Embryonic facial prominence (tissue), 1 donor: ENCODE results near the gene TSNAX.

ENCODE experiments used
- DNase-seq: peaks from one replicate; pipeline ENCODE4 v3.0.0-alpha.2; 2016; ENCODE audit errors: extremely low spot score

The TSNAX gene

GRCh38 chr1:231518485-231519034, 9.9 kb upstream of the TSNAX start:
- DNase-seq = no peak

DNA sequence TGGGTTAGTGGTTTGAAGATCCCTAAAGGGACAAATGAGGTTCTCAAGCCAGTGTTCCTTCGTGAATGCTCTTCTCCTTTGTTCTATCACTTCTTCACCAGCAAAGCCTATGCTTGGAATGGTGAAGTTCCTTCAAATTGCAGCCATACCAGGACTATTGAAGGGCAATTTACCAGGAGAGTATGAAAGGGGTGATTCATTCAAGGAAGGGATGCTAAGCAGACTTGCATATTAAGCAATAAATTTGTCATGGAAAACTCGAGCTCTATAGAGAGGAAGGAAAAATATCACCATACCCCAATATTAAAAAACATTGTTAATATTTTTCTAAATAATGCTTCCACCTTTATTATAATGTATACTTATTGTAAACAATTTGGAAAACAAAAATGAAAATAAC, 9.3 kb upstream of the TSNAX start:
- no peak for DNase-seq

- DNase-seq = no peak
These were observed 6.4 kb upstream of the TSNAX start for GRCh38 chr1:231522038-231522437.

DNA sequence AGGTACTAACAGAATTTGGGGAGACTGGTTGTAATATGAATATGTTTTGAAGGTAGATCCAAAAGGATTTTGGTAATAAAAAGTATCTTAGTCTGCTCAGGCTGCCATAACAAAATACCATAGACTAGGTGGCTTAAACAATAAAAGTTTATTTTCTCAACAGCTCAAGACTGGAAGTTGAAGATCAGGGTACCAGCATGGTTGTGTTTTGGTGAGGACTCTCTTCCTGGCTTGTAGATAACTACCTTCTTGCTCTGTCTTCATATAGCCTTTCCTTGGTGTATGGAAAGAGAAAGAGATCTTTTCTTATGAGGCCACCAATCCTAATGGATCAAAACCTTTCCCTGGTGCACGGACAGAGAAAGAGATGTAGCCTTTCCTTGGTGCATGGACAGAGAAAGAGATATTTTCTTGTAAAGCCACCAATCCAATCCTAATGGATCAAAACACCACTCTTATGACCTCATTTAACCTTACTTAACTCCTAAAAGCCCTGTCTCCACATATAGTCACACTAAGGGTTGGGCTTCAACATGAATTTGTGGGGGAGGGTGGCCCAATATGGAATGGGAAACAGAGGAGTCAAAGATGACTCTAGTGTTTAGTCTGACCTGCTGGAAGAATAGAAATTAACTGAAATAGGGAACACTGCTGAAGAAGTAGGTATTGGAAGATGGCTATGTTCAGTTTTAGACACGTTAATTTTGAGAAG, 5.4 kb upstream of the TSNAX start:
- DNase-seq = no peak

GRCh38 chr1:231523816-231524215, 4.7 kb upstream of the TSNAX start:
- DNase-seq = no peak

- DNase-seq = no peak
These were observed 1.9 kb upstream of the TSNAX start for GRCh38 chr1:231526536-231526935.

GRCh38 chr1:231527586-231528171, 790 bp upstream of the TSNAX start:
- DNase-seq = no peak

DNA sequence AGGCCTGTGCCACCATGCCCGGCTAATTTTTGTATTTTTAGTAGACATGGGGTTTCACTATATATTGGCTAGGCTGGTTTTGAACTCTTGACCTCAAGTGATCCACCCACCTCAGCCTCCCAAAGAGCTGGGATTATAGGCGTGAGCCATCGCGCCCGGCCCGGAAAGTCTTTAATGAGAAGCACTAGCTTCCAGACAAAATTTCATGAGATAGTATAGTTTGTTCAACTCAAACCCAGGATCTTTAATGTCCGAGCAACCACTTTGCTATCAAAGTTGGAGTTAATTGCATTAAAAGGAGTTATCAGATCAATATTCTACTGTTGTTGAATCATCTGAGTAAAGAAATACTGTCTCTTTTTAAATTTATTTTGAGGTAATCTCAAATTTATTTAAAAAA, 4.8 kb downstream of the TSNAX start:
- DNase-seq = no peak

DNA sequence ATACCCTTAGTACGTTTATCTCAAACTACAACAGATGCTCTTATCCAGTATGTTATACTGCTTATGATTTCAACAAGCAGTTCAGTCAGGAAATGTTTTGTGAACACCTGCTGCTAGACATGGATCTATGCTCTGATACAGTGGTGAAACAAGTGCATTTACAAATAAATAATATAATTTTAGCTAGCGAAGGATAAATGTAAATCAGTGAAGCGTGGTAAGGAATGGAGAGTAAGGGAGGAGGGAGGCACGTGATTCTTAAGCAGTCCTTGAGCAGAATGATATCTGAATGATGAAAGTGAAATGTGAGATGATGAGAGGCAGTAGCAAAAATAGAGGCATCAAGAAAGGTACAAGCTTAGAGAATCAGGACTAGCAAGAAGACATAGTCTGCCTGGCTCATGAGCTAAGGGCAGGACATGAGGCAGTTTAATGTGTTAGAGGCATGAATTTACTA, 6.3 kb downstream of the TSNAX start:
- DNase-seq = no peak

GRCh38 chr1:231536099-231536498, 7.6 kb downstream of the TSNAX start:
- DNase-seq = no peak

- no peak for DNase-seq
These were observed 12.4 kb downstream of the TSNAX start for GRCh38 chr1:231540847-231541246.

GRCh38 chr1:231541842-231542241, 13.4 kb downstream of the TSNAX start:
- no peak for DNase-seq

- DNase-seq = no peak
These were observed 16.6 kb downstream of the TSNAX start for GRCh38 chr1:231544943-231545592.

GRCh38 chr1:231546693-231547092, 18.2 kb downstream of the TSNAX start:
- DNase-seq = no peak

GRCh38 chr1:231549733-231550447, 21.4 kb downstream of the TSNAX start:
- DNase-seq = no peak

- DNase-seq = no peak
These were observed 21.9 kb downstream of the TSNAX start for GRCh38 chr1:231550448-231550781.

- DNase-seq = no peak
These were observed 24.9 kb downstream of the TSNAX start for GRCh38 chr1:231553320-231553719.

- no peak for DNase-seq
These were observed 26.5 kb downstream of the TSNAX start for GRCh38 chr1:231554969-231555368.

DNA sequence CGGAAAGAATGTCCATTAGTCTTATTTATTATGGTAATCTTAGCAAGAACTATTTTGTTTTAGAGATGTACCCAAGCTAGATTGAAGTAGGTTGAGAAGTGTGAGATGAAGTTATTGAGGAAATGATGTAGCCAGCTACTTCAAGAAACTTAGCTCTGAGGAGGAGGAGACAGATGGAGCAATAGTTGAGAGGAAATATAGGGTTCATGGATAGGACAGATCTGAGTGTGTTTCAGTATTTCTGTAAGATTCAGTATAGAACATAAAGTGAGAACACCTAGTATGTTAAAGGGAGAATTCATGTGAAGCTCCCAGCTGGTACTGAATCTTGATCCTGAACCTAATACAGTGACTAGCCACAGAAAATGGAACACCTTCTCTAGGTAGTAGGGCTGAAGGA, 28.9 kb downstream of the TSNAX start:
- DNase-seq = no peak

DNA sequence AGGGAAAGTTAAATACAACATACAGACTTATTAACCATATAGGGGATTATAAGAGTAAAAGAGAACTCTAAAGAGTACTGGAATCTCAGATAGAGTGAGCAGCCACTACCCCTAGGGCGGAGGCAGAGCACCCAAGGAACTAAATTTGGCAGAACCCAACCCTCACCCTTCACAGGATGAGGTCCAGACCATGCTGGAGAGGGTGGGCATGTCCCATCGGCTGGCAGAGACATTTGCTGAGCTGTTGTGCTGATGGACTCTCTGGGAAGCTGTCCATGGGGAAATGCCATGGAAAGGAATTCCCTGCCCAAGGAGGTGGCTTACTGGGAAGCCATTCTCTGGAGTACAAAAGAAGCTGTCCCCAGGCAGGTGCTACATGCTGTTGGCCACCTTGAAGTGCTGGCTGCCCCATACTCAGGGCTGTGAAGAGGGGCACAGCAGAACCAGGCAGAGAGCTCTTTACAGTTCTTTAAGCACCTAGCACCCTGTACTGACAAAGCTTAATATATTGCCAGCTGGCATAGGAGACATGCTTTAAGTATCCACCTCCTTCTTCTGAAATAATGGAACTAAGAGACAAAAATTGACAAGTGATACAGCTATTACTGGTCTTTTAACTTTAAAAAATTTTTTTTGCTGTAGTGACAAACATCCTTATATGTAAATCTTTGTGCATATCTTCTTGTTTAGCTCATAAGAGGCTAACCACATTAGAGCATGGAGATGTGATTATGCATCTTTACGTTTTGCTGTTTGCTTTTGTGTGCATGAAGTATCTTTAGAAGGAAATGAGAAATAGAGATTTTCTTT, 29.6 kb downstream of the TSNAX start:
- no peak for DNase-seq

DNA sequence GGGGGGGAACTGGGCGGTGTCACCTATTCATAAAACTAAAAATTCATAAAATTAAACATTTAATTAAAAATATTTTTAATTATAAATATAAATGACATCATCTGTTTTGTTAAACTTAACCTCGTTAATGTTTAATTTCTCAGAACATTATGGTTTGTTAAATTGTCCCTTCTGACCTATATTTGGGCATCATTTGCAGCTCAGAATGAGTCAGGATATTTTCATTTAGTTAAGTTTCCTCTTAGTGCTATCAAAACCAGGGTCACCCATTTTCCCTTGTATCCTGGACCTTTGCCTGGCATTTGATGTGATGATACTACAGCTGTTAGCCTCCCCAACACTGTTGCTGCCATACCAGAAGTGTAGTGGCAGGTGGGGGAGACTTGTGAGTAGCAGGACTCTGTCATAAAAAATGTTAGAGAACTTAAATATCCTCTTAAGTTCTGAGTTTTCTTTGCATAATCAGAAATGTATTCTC, 30.3 kb downstream of the TSNAX start:
- DNase-seq = no peak
